ENCODE data around the gene TAS1R3. TPM values are rescaled to one million over a fixed set of nuclear protein-coding genes. Genes with fewer than 3 reads are reported as not detected.
A peak's percentile ranks its signal among the peaks of the same experiment; 100 is the strongest.

TAS1R3 gene
- total RNA-seq, 1 donor from 2014 or later, result 0.93 TPM

- Histone ChIP-seq H3K4me3 (no peak overlapping the region), H3K36me3 (no peaks in the 10 kb centered on the region), H3K27me3 (ENCODE audit: low read depth) (peaks cover 56% of the 10 kb centered on the region), H3K27ac (replicated peaks) (peak overlapping the region; percentile 71), H3K9me3 (replicated peaks) (no peaks in the 10 kb centered on the region), H3K4me1 (peaks cover 59% of the 10 kb centered on the region)
- TF ChIP-seq CTCF (IDR thresholded peaks at IDR 0.05; ENCODE audit: borderline replicate concordance), result no peak
- intact Hi-C loops (cut with micrococcal nuclease), result no loop called here
- no peak for DNase-seq
Measured at GRCh38 chr1:1352786-1353388, 21.8 kb downstream of the TAS1R3 start.

- Histone ChIP-seq H3K4me1 (peaks cover 57% of the 10 kb centered on the region), H3K27ac (replicated peaks) (peak overlapping the region; percentile 71), H3K36me3 (no peaks in the 10 kb centered on the region), H3K27me3 (ENCODE audit: low read depth) (peaks cover 63% of the 10 kb centered on the region), H3K4me3 (peak overlapping the region; percentile 8), H3K9me3 (replicated peaks) (no peaks in the 10 kb centered on the region)
- TF ChIP-seq CTCF (IDR thresholded peaks at IDR 0.05; ENCODE audit: borderline replicate concordance), result no peak
- no peak for DNase-seq
- intact Hi-C loops (cut with micrococcal nuclease), result no loop called here
Measured at GRCh38 chr1:1353389-1354151, 22.5 kb downstream of the TAS1R3 start.

GRCh38 chr1:1354271-1355247 lies 23.5 kb downstream of the TAS1R3 start:
- Histone ChIP-seq H3K36me3 (no peaks in the 10 kb centered on the region), H3K4me3 (peak overlapping the region; percentile 69), H3K27me3 (ENCODE audit: low read depth) (peaks cover 72% of the 10 kb centered on the region), H3K4me1 (peaks cover 65% of the 10 kb centered on the region), H3K27ac (replicated peaks) (peak overlapping the region; percentile 84), H3K9me3 (replicated peaks) (no peaks in the 10 kb centered on the region)
- intact Hi-C loops (cut with micrococcal nuclease), result no loop called here
- no peak for TF ChIP-seq CTCF (IDR thresholded peaks at IDR 0.05; ENCODE audit: borderline replicate concordance)
- no peak for DNase-seq

GRCh38 chr1:1355416-1355815 lies 24.3 kb downstream of the TAS1R3 start:
- no peak for TF ChIP-seq CTCF (IDR thresholded peaks at IDR 0.05; ENCODE audit: borderline replicate concordance)
- Histone ChIP-seq H3K4me3 (peak overlapping the region; percentile 69), H3K36me3 (no peaks in the 10 kb centered on the region), H3K4me1 (peaks cover 73% of the 10 kb centered on the region), H3K27ac (replicated peaks) (peak overlapping the region; percentile 84), H3K27me3 (ENCODE audit: low read depth) (peaks cover 79% of the 10 kb centered on the region), H3K9me3 (replicated peaks) (no peaks in the 10 kb centered on the region)
- intact Hi-C loops (cut with micrococcal nuclease), result no loop called here
- DNase-seq, result no peak

GRCh38 chr1:1356166-1356795 lies 25.2 kb downstream of the TAS1R3 start:
- no peaks in the 10 kb centered on the region for H3K36me3 ChIP-seq
- H3K9me3 ChIP-seq (replicated peaks), result no peaks in the 10 kb centered on the region
- peak overlapping the region; percentile 84 for H3K27ac ChIP-seq (replicated peaks)
- intact Hi-C loops (cut with micrococcal nuclease), result no loop called here
- DNase-seq, result no peak
- H3K4me1 ChIP-seq, result peaks cover 77% of the 10 kb centered on the region
- H3K4me3 ChIP-seq, result peak overlapping the region; percentile 69
- no peak for TF ChIP-seq CTCF (IDR thresholded peaks at IDR 0.05; ENCODE audit: borderline replicate concordance)
- peaks cover 81% of the 10 kb centered on the region for H3K27me3 ChIP-seq (ENCODE audit: low read depth)
